Keratinocyte (primary cell): ENCODE results near the gene LMO7. TPM values are rescaled to one million over a fixed set of nuclear protein-coding genes. Genes with fewer than 3 reads are reported as not detected.

Experiments
- DNase-seq: peaks from one replicate; pipeline ENCODE4 v3.0.0-alpha.2; 2011; ENCODE audit warnings: low read depth, missing footprints, low spot score
- FAIRE-seq: peaks from 2 replicates; lab custom pipeline; 2011; peaks lifted over from hg19 to GRCh38; lab: Jason Lieb, UNC
- H2AFZ ChIP-seq: 2 replicates; pipeline ENCODE4 v1.6.0; 2012; ENCODE audit warnings: low read length, control low read depth, inconsistent platforms; ENCODE audit not compliant: control insufficient read depth
- H3K27ac ChIP-seq: 2 replicates; pipeline ENCODE4 v1.5.1; 2011; ENCODE audit warnings: low read length; ENCODE audit not compliant: control insufficient read depth, insufficient read depth
- H3K27me3 ChIP-seq: 3 replicates; pipeline ENCODE4 v1.6.0; 2011; ENCODE audit warnings: low read length; ENCODE audit not compliant: control insufficient read depth, insufficient read depth; ENCODE audit errors: extremely low read depth
- H3K36me3 ChIP-seq, 2 experiments: 2 replicates in 1 of 2; 3 replicates in 1 of 2; pipeline ENCODE4 v1.5.1; 2011; ENCODE audit warnings: low read length in 2 of 2, mild to moderate bottlenecking in 1 of 2; ENCODE audit not compliant: control insufficient read depth in 2 of 2, insufficient read depth in 2 of 2; ENCODE audit errors: extremely low read depth in 1 of 2
- H3K4me1 ChIP-seq: 3 replicates; pipeline ENCODE4 v1.5.1; 2011; ENCODE audit warnings: low read length; ENCODE audit not compliant: control insufficient read depth, insufficient read depth; ENCODE audit errors: extremely low read depth
- H3K4me2 ChIP-seq: 3 replicates; pipeline ENCODE4 v1.6.0; 2011; ENCODE audit warnings: low read depth, low read length; ENCODE audit not compliant: control insufficient read depth, insufficient read depth; ENCODE audit errors: extremely low read depth
- H3K4me3 ChIP-seq, 3 experiments: fragments of 200-600 bp in 1 of 3; sonication (generic) in 1 of 3; 2 replicates in 2 of 3; 3 replicates in 1 of 3; pipeline ENCODE4 v1.5.1; 2011 to 2016; ENCODE audit warnings: low read length in 3 of 3, mild to moderate bottlenecking in 3 of 3, control low read depth in 2 of 3, inconsistent platforms in 1 of 3, low read depth in 1 of 3, mixed read lengths in 1 of 3, mixed run types in 1 of 3, moderate library complexity in 1 of 3; ENCODE audit not compliant: control insufficient read depth in 2 of 3, insufficient read depth in 2 of 3; ENCODE audit errors: extremely low read depth in 1 of 3
- H3K79me2 ChIP-seq: 2 replicates; pipeline ENCODE4 v1.6.0; 2012; ENCODE audit warnings: low read length; ENCODE audit not compliant: control insufficient read depth, insufficient read depth
- H3K9ac ChIP-seq: 3 replicates; pipeline ENCODE4 v1.6.0; 2011; ENCODE audit warnings: low read length; ENCODE audit not compliant: control insufficient read depth, insufficient read depth; ENCODE audit errors: extremely low read depth
- H3K9me1 ChIP-seq: 3 replicates; pipeline ENCODE4 v1.6.0; 2011; ENCODE audit warnings: low read length; ENCODE audit not compliant: control insufficient read depth, insufficient read depth; ENCODE audit errors: extremely low read depth
- H3K9me3 ChIP-seq: 2 replicates; pipeline ENCODE4 v1.5.1; 2012; ENCODE audit warnings: low read depth, low read length; ENCODE audit not compliant: control insufficient read depth
- H4K20me1 ChIP-seq: 3 replicates; pipeline ENCODE4 v1.6.0; 2011; ENCODE audit warnings: low read length; ENCODE audit not compliant: control insufficient read depth, insufficient read depth; ENCODE audit errors: extremely low read depth
- EZH2 ChIP-seq: IDR thresholded peaks from one replicate; pipeline ENCODE4 v1.6.1; 2012; ENCODE audit warnings: inconsistent platforms, mild to moderate bottlenecking, low read length, moderate library complexity
- dilution Hi-C: fragments of 300-500 bp; cut with MboI; formaldehyde crosslinking; loops from one replicate; pipeline ENCODE4 v1.7.0; 2020; ENCODE audit warnings: low sequenced_read_pairs; ENCODE audit not compliant: extremely low pct_ligation_motif_present
- polyA plus RNA-seq, 5 experiments: library from polyadenylated mRNA; depleted of rRNA in 3 of 5; stranded (reverse) in 3 of 5; stranded (forward) in 1 of 5; unstranded in 1 of 5; fragments of >200 nt; gene quantifications; 1 replicate in 1 of 5; 2 replicates in 3 of 5; 3 replicates in 1 of 5; pipeline versions ENCODE4 v1.2.1 to v1.2.3, GENCODE V29; 2011 to 2012; ENCODE audit warnings: missing spikeins in 2 of 5, low read depth in 1 of 5, low replicate concordance in 1 of 5
- TF ChIP-seq, protein P1 (sequence below), 3 experiments: IDR thresholded peaks in 1 of 3; conservative IDR thresholded peaks in 1 of 3; optimal IDR thresholded peaks in 1 of 3; 2 replicates in 2 of 3; 3 replicates in 1 of 3; pipeline versions ENCODE3 to v1.5.1; 2011; ENCODE audit warnings: low read length in 3 of 3, mild to moderate bottlenecking in 3 of 3, moderate library complexity in 2 of 3, control low read depth in 1 of 3, inconsistent platforms in 1 of 3; ENCODE audit not compliant: insufficient read depth in 2 of 3; ENCODE audit errors: extremely low read depth in 1 of 3

The LMO7 gene
- polyA plus RNA-seq, 1 donor (not counting 4 experiments of a cell fraction or from before 2014, with no cell fraction given), result 8.9 TPM

DNA sequence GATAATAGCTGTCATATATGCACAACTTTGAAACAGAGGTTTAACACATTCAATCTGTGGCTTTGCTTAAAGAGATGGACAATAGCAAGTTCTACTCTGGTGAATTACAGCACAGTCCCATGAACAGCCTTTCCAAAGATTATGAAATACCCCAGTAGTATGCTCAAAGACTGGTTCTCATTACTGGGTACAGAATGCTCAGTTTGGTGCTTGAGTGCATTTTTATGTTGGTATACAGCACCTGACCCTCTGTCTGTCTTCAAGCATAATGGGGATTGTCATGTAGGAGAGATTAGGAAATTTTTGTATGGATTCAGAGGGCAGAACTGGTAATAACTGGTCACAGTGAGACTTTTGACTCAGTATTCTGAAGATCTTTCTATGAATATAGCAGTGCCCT, 7.6 kb downstream of the LMO7 start:
- Histone ChIP-seq H3K27ac (no peak overlapping the region), H3K4me3 (no peak overlapping the region), H3K9ac (no peak overlapping the region), H3K4me1 (peaks cover 2% of the 10 kb centered on the region), H3K27me3 (no peaks in the 10 kb centered on the region), H2AFZ (no peak overlapping the region), H3K79me2 (no peaks in the 10 kb centered on the region), H3K9me3 (no peaks in the 10 kb centered on the region), H3K36me3 (no peaks in the 10 kb centered on the region), H3K4me2 (no peak overlapping the region), H4K20me1 (no peaks in the 10 kb centered on the region), H3K9me1 (no peaks in the 10 kb centered on the region)
- FAIRE-seq (no peak), DNase-seq (no peak)
- dilution Hi-C loops, result no loop called here
- TF ChIP-seq, protein P1, sequence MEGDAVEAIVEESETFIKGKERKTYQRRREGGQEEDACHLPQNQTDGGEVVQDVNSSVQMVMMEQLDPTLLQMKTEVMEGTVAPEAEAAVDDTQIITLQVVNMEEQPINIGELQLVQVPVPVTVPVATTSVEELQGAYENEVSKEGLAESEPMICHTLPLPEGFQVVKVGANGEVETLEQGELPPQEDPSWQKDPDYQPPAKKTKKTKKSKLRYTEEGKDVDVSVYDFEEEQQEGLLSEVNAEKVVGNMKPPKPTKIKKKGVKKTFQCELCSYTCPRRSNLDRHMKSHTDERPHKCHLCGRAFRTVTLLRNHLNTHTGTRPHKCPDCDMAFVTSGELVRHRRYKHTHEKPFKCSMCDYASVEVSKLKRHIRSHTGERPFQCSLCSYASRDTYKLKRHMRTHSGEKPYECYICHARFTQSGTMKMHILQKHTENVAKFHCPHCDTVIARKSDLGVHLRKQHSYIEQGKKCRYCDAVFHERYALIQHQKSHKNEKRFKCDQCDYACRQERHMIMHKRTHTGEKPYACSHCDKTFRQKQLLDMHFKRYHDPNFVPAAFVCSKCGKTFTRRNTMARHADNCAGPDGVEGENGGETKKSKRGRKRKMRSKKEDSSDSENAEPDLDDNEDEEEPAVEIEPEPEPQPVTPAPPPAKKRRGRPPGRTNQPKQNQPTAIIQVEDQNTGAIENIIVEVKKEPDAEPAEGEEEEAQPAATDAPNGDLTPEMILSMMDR (optimal IDR thresholded peaks at IDR 0.05 in 1 of 3, IDR thresholded peaks at IDR 0.05 in 1 of 3, conservative IDR thresholded peaks at IDR 0.05 in 1 of 3; ENCODE audit: extremely low read depth in 1 of 3, insufficient read depth in 2 of 3, low read length in 3 of 3), result no peak
- TF ChIP-seq EZH2, result no peak

DNA sequence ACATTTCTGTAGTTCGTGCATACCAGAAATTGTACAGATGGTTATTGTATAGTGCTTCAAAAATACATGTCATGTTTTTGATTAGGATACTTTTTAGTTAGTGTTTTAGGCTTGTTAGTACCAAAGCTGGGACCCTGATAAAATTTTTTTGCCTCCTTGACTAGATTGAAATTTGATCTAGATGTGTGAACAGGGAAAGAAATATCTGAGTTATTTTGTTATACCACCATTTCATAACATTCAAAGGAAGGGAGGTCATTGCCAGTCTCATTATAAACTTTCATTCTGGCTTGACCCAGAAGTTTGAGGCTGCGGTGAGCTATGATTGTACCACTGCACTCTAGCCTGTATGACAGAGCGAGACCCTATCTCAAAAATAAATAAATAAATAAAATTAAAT, 9.0 kb downstream of the LMO7 start:
- TF ChIP-seq EZH2, result no peak
- TF ChIP-seq, protein P1 (optimal IDR thresholded peaks at IDR 0.05 in 1 of 3, IDR thresholded peaks at IDR 0.05 in 1 of 3, conservative IDR thresholded peaks at IDR 0.05 in 1 of 3; ENCODE audit: extremely low read depth in 1 of 3, insufficient read depth in 2 of 3, low read length in 3 of 3), result no peak
- Histone ChIP-seq H3K4me1 (peaks cover 2% of the 10 kb centered on the region), H3K4me3 (no peak overlapping the region), H3K9ac (no peak overlapping the region), H3K27ac (no peak overlapping the region), H2AFZ (no peak overlapping the region), H3K9me3 (no peaks in the 10 kb centered on the region), H3K27me3 (no peaks in the 10 kb centered on the region), H4K20me1 (no peaks in the 10 kb centered on the region), H3K36me3 (no peaks in the 10 kb centered on the region), H3K4me2 (no peak overlapping the region), H3K9me1 (no peaks in the 10 kb centered on the region), H3K79me2 (no peaks in the 10 kb centered on the region)
- dilution Hi-C loops, result no loop called here
- FAIRE-seq, result no peak
- no peak for DNase-seq
